CD4-positive, alpha-beta T cell treated with Interleukin-12 subunit alpha and Interleukin-12 subunit beta, for 1 hour (primary cell): ENCODE data around the gene WFS1.
A peak's percentile ranks its signal among the peaks of the same experiment; 100 is the strongest.

Experiments
- DNase-seq: peaks from one replicate; pipeline ENCODE4 v3.0.0-alpha.2; 2020

The WFS1 gene

GRCh38 chr4:6327220-6327917, 57.7 kb downstream of the WFS1 start:
- peak; percentile 76 for DNase-seq

- DNase-seq = no peak
These were observed 58.9 kb downstream of the WFS1 start for GRCh38 chr4:6328526-6328925.

- DNase-seq = no peak
These were observed 60.1 kb downstream of the WFS1 start for GRCh38 chr4:6329478-6330383.

GRCh38 chr4:6330384-6330767, 60.7 kb downstream of the WFS1 start:
- DNase-seq = no peak

- DNase-seq = peak; percentile 36
These were observed 61.4 kb downstream of the WFS1 start for GRCh38 chr4:6331018-6331417.

- no peak for DNase-seq
These were observed 61.8 kb downstream of the WFS1 start for GRCh38 chr4:6331468-6331867.

- DNase-seq = peak; percentile 20
These were observed 62.5 kb downstream of the WFS1 start for GRCh38 chr4:6332042-6332668.

GRCh38 chr4:6332669-6333050, 63.0 kb downstream of the WFS1 start:
- no peak for DNase-seq

GRCh38 chr4:6333301-6334202, 63.9 kb downstream of the WFS1 start:
- no peak for DNase-seq

GRCh38 chr4:6334203-6334887, 64.7 kb downstream of the WFS1 start:
- DNase-seq = no peak

GRCh38 chr4:6335040-6335590, 65.5 kb downstream of the WFS1 start:
- DNase-seq = no peak

GRCh38 chr4:6336166-6336565, 66.5 kb downstream of the WFS1 start:
- no peak for DNase-seq

GRCh38 chr4:6337331-6337935, 67.8 kb downstream of the WFS1 start:
- DNase-seq = no peak

GRCh38 chr4:6338175-6338950, 68.7 kb downstream of the WFS1 start:
- DNase-seq = peak; percentile 33

- DNase-seq = no peak
These were observed 69.5 kb downstream of the WFS1 start for GRCh38 chr4:6338951-6339817.

GRCh38 chr4:6339818-6340445, 70.3 kb downstream of the WFS1 start:
- DNase-seq = no peak

GRCh38 chr4:6340446-6341015, 70.9 kb downstream of the WFS1 start:
- no peak for DNase-seq

GRCh38 chr4:6341696-6342095, 72.0 kb downstream of the WFS1 start:
- DNase-seq = no peak
